ENCODE results near the gene TMUB1.

- TF ChIP-seq CTCF (conservative IDR thresholded peaks at IDR 0.05 in 1 of 2, IDR thresholded peaks at IDR 0.05 in 1 of 2; ENCODE audit: extremely low read depth in 1 of 2, insufficient read depth in 1 of 2, low read depth in 1 of 2, low read length in 2 of 2), result no peak
- TF ChIP-seq EZH2 (IDR thresholded peaks at IDR 0.05; ENCODE audit: borderline replicate concordance, low read length), result no peak
Observed at GRCh38 chr7:151074817-151075661, 8.3 kb downstream of the TMUB1 start.

All from mammary epithelial cell (primary cell).